Measurements from ENCODE around the gene MAST3.

DNA sequence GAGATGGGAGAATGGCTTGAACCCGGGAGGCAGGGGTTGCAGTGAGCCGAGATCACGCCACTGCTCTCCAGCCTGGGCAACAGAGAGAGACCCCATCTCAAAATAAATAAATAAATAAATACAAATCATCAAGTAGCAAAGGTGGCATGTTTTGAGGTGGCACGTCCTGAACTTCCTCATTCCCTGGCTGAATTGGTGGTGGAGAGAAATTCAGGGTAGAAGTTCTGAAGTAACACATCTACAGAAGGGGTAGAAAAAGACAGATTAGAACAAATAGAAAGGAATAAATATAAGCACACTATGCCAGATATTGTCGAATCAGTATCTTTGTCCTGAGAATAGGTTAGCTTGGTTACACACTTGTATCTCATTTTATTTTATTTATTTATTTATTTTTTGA, 82.4 kb downstream of the MAST3 start:
- TF ChIP-seq CTCF (conservative IDR thresholded peaks at IDR 0.05; ENCODE audit: low read length), result no peak
- no peak for TF ChIP-seq EZH2phosphoT487 (IDR thresholded peaks at IDR 0.05; ENCODE audit: borderline replicate concordance)
